ENCODE data around the gene AMBRA1.

AMBRA1 gene
- long read RNA-seq, full-length matches to known transcripts: 39 of 145 reads
- long read RNA-seq, partial matches to known transcripts: 41 of 145 reads
- long read RNA-seq, other reads (novel, unspliced or antisense): 65 of 145 reads

GRCh38 chr11:46593550-46594373 lies at the start of gene AMBRA1:
Gene AMBRA1 (minus strand): TSS chr11:46594023. CDS start chr11:46548380, 45,643 bp downstream.
- Histone ChIP-seq H3K27me3 (ENCODE audit: insufficient read depth, poor library complexity, severe bottlenecking) (no peaks in the 10 kb centered on the region), H3K27ac (replicated peaks) (peak within 1 kb of the TSS; percentile 74), H3K4me3 (replicated peaks; ENCODE audit: insufficient read depth, low read length) (peak within 1 kb of the TSS; percentile 80)
- DNase-seq (ENCODE audit: low read depth in 1 of 2, low spot score in 1 of 2): peak; percentile 84 to 94
- TF ChIP-seq POLR2AphosphoS5 (IDR thresholded peaks at IDR 0.05; ENCODE audit: low read depth) (peak; percentile 72; the same call in 1 of the 2 replicates), GABPA (IDR thresholded peaks at IDR 0.05; ENCODE audit: low read depth) (no peak), REST (IDR thresholded peaks at IDR 0.05; ENCODE audit: insufficient replicate concordance, low read depth) (no peak), SPI1 (IDR thresholded peaks at IDR 0.05; ENCODE audit: borderline replicate concordance, low read depth) (peak; percentile 32; the same call in 1 of the 2 replicates), CTCF (IDR thresholded peaks at IDR 0.05; ENCODE audit: insufficient read depth, low read length) (no peak)

- DNase-seq (ENCODE audit: low read depth in 1 of 2, low spot score in 1 of 2): no peak
- no peaks in the 10 kb centered on the region for H3K27me3 ChIP-seq (ENCODE audit: insufficient read depth, poor library complexity, severe bottlenecking)
- no peak overlapping the region for H3K4me3 ChIP-seq (replicated peaks; ENCODE audit: insufficient read depth, low read length)
- H3K27ac ChIP-seq (replicated peaks): no peak overlapping the region
- TF ChIP-seq REST (IDR thresholded peaks at IDR 0.05; ENCODE audit: insufficient replicate concordance, low read depth): no peak
- no peak for TF ChIP-seq CTCF (IDR thresholded peaks at IDR 0.05; ENCODE audit: insufficient read depth, low read length)
These were observed 49.7 kb upstream of the AMBRA1 start for GRCh38 chr11:46643531-46643930.

GRCh38 chr11:46642627-46643335 lies 49.0 kb upstream of the AMBRA1 start:
- peak; percentile 31; the same call in 1 of the 2 replicates for TF ChIP-seq SPI1 (IDR thresholded peaks at IDR 0.05; ENCODE audit: borderline replicate concordance, low read depth)
- no peak for TF ChIP-seq REST (IDR thresholded peaks at IDR 0.05; ENCODE audit: insufficient replicate concordance, low read depth)
- no peak for DNase-seq (ENCODE audit: low read depth in 1 of 2, low spot score in 1 of 2)
- Histone ChIP-seq H3K4me3 (replicated peaks; ENCODE audit: insufficient read depth, low read length) (no peak overlapping the region), H3K27me3 (ENCODE audit: insufficient read depth, poor library complexity, severe bottlenecking) (no peaks in the 10 kb centered on the region), H3K27ac (replicated peaks) (peak overlapping the region; percentile 18; the same call in 1 of the 2 replicates)
